Skin of body (tissue), 3 donors: ENCODE measurements around the gene ZNF763. TPM values are rescaled to one million over a fixed set of nuclear protein-coding genes. Genes with fewer than 3 reads are reported as not detected.
"Not testable (repeated sequence)": the region's sequence is repeated elsewhere in the genome, so short reads cannot be mapped to it uniquely, and the experiment has no call there.

ENCODE experiments used
- DNase-seq: peaks from one replicate; lab custom pipeline; 2025; lab: John Stamatoyannopoulos, UW
- small RNA-seq: library from RNA; depleted of rRNA; stranded (forward); fragments of <200 nt; gene quantifications from one replicate; pipeline ENCODE3, GENCODE V24; 2014; ENCODE audit warnings: low replicate concordance
- total RNA-seq: library from RNA; depleted of rRNA; stranded (reverse); fragments of >200 nt; gene quantifications from one replicate; pipeline ENCODE4 v1.2.3, GENCODE V29; 2014

Gene ZNF763
- total RNA-seq, 1 donor from 2014 or later, result 4.6 TPM

DNA sequence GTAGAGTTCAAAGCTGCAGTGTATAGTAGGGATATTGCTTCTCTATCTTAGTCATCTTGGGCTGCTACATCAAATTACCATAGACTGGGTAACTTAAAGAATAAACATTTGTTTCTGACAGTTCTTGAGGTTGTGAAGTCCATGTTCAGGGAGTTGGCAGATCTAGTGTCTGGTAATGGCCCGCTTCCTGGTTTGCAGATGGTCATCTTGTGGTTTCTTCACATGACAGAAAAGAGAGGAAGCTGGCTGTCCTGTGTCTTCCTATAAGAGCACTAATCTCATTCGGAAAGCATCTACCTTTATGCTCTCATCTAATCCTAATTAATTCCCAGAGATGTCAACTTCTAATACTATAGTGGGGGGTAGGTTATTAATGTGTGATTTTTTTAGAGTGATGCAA, 6.2 kb downstream of the ZNF763 start:
- no peak for DNase-seq

DNA sequence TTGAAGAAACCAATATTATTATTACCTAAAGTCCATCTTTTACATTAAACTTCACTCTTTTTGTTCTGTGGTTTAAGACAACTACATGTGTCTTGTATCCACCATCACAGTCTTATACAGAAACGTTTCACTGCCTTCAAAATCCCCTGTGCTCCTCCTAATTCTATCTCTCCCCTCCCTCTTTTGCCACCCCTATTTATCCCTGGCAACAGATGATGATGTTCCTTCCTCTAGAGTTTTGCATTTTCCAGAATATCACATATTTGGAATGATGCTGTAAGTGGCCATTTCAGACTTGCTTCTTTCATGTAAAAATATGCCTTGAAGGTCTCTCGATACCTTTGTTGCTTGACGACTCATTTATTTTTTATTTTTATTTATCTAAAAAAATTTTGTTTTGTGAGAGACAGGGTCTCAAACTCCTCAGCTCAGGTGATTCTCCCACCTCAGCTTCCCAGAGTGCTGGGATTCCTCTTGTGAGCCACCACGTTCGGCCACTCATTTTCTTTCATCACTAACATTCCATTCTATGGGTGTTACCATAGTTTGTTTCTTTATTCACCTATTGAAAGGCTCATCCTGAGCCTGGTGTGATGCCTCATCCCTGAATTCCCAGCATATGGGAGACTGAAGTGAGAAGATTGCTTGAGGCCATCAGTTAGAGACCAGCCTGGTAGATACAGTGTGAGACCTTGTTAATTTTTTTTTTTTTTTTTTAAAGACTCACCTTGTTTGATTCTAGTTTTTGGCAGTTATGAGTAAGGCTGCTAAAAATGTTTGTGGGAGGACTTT, 8.4 kb downstream of the ZNF763 start:
- no peak for DNase-seq

DNA sequence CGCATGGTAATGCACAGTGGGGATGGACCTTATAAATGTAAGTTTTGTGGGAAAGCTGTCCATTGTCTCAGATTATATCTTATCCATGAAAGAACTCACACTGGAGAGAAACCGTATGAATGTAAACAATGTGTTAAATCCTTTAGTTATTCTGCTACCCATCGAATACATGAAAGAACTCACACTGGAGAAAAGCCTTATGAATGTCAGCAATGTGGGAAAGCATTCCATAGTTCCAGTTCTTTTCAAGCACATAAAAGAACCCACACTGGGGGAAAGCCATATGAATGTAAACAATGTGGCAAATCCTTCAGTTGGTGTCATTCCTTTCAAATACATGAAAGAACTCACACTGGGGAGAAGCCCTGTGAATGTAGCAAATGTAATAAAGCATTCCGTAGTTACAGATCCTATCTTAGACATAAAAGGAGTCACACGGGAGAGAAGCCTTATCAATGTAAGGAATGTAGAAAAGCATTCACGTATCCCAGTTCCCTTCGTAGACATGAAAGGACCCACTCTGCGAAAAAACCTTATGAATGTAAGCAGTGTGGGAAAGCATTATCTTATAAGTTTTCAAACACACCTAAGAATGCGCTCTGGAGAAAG, 13.8 kb downstream of the ZNF763 start:
- DNase-seq, result no peak

DNA sequence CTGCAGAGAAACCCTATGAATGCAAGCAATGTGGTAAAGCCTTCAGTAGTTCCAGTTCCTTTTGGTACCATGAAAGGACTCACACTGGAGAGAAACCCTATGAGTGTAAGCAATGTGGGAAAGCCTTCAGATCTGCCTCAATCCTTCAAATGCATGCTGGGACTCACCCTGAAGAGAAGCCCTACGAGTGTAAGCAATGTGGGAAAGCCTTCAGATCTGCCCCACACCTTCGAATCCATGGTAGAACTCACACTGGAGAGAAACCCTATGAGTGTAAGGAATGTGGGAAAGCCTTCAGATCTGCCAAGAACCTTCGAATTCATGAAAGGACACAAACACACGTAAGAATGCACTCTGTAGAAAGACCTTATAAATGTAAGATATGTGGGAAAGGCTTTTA, 14.7 kb downstream of the ZNF763 start:
- no peak for DNase-seq

DNA sequence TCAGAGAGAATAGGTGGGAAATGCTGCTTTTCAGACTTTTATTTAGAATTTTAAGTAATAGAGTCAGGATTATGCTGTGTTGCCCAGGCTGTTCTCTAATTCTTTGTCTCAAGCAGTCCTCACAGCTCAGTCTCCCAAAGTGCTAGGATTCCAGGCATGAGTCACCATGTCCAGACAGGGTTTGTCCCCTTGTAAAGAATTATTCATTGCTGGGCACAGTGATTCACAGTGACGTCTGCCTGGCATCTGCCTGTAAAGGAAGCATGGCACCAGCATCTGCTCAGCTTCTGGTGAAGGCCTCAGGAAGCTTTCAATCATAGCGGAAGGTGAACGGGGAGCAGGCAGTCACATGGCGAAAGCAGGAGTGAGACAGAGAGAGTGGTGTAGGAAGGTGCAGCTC, 17.7 kb downstream of the ZNF763 start:
- DNase-seq, result no peak

DNA sequence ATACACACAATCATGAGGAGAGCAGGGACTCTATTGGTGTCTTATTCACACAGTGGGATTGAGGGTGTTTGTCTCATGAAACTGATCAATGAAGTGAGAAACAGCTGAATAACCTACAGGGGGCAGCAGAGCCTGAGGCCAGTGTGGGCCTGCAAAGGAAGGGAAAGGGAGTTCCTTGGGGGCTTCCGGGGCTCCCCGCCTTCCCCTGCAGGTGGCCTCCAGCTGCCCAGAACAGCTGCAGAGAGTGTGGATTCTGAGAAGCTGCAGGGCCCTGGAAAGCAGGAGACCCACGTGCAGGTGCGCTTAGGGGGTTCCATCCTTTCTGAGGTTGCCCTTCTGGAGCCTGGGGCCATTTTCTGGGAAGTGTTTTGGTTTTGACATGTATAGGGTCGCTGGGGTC, 20.1 kb downstream of the ZNF763 start:
- no peak for DNase-seq

DNA sequence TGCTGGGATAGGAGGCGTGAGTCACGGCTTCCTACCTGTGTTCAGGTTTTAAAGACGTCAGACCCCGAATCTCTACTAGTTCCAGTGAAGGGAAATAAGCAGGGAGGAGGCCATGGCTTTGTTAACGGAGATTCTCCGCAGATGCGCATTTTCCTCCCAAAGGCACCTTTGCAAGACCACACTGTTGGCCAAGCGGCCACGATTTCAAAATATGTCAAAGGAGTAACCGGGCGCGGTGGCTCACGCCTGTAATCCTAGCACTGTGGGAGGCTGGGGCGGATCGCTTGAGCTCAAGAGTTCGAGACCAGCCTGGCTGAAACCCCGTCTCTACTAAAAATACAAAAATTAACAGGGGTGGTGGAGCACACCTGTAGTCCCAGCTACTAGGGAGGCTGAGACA, 21.9 kb downstream of the ZNF763 start:
- DNase-seq, result no peak

DNA sequence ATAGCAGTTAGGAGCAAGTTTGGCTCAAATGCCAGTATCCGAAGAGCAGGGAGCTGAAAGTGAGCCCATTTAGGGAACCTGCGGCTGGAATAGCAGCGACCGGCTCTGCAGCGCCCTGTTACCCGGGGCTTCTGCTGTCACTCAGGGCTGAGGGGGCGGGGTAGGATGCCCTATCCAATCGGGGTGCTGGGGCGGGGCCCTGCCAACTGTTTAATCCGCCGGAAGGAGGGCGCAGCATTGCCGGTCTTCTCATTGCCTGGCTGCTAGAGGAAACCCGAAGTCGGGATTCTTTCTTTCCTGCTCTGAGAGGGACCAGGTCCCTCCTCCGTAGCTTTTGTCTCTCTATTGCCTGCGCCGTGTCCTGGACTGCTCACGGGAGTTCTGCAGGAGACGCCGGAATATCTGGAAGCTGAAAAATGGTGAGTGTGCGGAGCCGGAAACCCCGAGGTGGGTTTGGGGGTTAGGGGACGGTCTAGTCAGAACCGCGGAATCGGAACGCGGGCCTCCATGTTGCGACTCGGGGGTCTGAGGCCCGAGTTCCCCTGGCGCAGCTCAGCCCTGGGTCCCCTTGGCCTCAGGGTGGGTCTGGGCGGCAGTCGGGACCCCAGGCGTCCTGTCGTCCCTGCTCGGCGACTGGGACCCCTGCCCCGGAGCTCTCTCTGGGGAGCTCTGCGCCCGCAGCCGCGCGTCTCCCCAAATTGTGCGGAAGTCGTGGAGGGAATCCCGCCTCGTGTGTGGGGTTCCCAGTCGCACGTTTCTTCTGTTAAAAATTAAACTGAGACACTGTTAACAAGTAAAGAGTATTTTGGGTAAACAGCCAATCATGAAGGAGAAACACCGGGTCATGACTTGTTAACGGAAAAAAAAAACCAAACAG, 22.8 kb downstream of the ZNF763 start:
- DNase-seq, result peak; percentile 93

DNA sequence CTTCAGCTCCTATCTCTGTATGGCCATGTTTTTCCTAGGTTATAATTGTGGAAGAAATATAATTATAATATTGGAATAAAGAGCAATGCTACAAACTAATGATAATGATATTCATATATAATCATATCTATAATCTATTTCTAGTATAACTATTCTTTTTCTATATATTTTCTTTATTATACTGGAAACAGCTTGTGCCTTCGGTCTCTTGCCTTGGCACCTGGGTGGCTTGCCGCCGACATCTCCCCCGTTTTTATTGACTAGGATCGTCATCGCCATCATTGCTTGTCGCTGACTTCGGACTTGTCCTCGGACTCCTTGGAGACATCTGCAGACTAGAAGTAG, 24.2 kb downstream of the ZNF763 start:
- no peak for DNase-seq

DNA sequence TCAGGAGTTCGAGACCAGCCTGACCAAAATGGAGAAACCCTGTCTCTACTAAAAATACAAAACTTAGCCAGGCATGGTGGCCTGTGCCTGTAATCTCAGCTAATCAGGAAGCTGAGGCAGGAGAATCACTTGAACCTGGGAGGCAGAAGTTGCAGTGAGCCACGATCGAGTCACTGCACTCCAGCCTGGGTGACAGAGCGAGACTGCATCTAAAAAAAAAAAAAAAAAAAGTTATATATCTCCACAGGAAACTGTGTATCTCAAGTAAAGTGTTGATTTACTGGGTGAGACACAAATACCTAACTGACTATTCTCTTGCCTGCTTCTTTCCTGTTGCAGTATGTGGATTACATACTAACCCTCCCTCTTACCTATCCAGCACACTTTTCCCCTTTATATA, 27.1 kb downstream of the ZNF763 start:
- not testable (repeated sequence) for DNase-seq

DNA sequence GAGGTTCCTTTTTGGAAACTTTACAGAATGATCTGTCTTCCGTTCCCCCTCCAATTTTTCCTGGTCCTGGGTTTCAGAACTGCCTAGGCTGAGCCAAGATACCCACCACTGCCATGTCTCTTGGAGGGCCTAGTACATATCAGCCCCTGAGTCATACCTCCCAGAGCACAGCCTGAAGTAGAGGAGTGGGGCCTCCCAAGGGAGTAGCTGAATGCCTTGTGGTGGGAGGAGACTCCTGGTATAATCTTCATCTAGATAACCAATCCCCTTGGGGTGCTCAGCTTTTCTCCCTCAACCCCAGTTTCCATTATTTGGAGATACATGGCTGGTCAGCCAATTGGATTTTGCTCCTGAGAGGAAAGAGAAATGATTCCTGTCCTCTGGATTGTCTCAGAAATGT, 30.3 kb downstream of the ZNF763 start:
- no peak for DNase-seq

DNA sequence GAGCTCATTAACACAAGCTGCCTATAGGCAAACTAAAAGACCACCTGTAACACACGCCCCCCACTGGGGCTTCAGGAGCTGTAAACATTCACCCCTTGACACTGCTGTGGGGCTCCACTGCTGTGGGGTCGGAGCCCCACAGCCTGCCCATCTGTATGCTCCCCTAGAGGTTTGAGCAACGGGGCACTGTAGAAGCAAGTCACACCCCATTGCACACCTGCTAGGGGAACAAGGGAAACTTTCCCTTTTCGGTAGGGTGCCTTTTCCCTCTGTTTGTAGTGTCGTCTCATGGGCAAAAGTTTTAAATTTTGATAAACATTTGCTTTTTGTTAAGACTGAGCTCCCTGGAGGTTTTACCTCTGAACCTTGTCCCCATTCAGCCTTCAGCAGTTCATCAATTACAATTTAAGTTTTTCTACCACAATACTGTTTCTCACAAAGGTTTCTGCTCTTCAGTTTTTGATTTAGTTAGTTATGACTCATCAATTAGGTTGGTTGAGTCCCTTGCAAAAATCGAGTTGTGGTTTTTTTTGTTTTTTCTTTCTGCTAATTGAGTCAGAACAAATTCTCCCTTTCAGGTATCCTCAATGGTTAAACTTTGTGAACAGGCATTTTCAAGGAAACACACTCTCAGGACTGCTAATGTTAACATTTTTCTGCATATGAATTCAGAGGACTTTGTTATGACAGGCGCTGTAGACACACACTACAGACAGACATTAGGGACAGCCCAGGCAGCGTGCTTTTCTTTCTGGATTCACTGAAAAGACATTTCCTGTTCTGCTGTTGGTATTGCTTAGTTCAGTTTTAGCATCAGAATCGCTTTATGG, 35.5 kb downstream of the ZNF763 start:
- DNase-seq, result no peak

DNA sequence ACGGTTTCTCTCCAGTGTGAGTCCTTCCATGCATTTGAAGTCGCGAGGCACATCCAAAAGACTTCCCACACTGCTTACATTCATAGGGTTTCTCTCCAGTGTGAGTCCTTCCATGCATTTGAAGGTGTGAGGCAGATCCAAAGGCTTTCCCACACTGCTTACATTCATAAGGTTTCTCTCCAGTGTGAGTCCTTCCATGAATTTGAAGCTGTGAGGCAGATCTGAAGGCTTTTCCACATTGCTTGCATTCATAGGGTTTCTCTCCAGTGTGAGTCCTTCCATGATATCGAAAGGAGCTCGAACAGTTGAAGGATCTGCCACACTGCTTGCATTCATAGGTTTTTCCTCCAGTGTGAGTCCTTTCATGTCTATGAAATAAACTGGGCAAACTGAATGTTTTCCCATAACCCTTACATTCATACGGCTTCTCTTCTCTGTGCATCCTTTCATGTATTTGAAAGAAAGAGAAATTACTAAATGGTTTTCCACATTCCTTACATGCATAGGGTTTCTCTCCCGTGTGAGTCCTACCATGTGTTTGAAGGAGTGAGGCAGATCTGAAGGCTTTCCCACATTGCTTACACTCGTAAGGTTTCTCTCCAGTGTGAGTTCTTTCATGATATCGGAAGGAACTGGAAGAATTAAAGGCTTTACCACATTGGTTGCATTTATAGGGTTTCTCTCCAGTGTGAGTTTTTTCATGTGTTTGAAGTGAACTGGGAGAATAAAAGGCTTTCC, 50.3 kb downstream of the ZNF763 start:
- no peak for DNase-seq

DNA sequence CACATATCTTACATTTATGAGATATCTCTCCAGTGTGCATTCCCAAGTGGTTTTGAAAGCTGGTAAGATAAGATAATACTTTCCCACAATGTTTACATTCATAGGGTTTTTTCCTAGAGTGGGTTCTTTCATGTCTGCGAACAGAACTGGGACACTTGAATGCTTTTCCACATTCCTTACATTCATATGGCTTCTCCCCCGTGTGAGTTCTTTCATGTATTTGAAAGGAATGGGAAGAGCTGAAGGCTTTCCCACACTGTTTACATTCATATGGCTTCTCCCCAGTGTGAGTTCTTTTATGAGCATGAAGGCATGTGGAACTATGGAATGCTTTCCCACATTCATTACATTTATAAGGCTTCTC, 50.9 kb downstream of the ZNF763 start:
- DNase-seq, result no peak

Small RNAs within 50 kb of the gene (small RNA-seq; reads per million reads assigned to genes)
- gene RNA5SP464, result not detected
- gene RNA5SP465, result not detected

Other genes starting within 250 kb of the ZNF763 start
- gene ZNF823, start 226.1 kb upstream of the ZNF763 start, total RNA-seq, result 18.0 TPM
- 19.5 TPM for gene ZNF441, start 198.0 kb upstream of the ZNF763 start, total RNA-seq
- 3.8 TPM for gene ZNF491, start 166.5 kb upstream of the ZNF763 start, total RNA-seq
- 16.8 TPM for gene ZNF440, start 150.8 kb upstream of the ZNF763 start, total RNA-seq
- 8.4 TPM for gene ZNF439, start 116.3 kb upstream of the ZNF763 start, total RNA-seq
- gene ZNF69, start 77.3 kb upstream of the ZNF763 start, total RNA-seq, result 6.5 TPM
- gene ZNF700, start 39.9 kb upstream of the ZNF763 start, total RNA-seq, result 16.3 TPM
- 19.9 TPM for gene ZNF433, start 70.6 kb downstream of the ZNF763 start, total RNA-seq
- gene ZNF878, start 87.9 kb downstream of the ZNF763 start, total RNA-seq, result 0.49 TPM
- 13.2 TPM for gene ZNF844, start 99.7 kb downstream of the ZNF763 start, total RNA-seq
- gene ZNF20, start 175.3 kb downstream of the ZNF763 start, total RNA-seq, result 6.2 TPM
- 14.9 TPM for gene ZNF625, start 191.7 kb downstream of the ZNF763 start, total RNA-seq
- 19.4 TPM for gene ZNF136, start 198.1 kb downstream of the ZNF763 start, total RNA-seq